ENCODE measurements around the gene SVIL.
A peak's percentile ranks its signal among the peaks of the same experiment; 100 is the strongest.
"Not testable (repeated sequence)": the region's sequence is repeated elsewhere in the genome, so short reads cannot be mapped to it uniquely, and the experiment has no call there.

SVIL gene

GRCh38 chr10:29590915-29591650, 43.7 kb downstream of the SVIL start:
- Histone ChIP-seq H3K36me3 (peaks cover 0 to 4% (median 0%) of the 10 kb centered on the region in 3 donors), H3K4me3 (no peak overlapping the region), H3K27ac (peak overlapping the region; percentile 54 to 60), H3K27me3 (no peaks in the 10 kb centered on the region), H3K4me1 (peaks cover 5 to 91% (median 43%) of the 10 kb centered on the region in 4 donors), H3K9me3 (no peaks in the 10 kb centered on the region)
- no peak for TF ChIP-seq CTCF (IDR thresholded peaks at IDR 0.05)
- DNase-seq: no peak
- intact Hi-C loops (cut with DNase I; ENCODE audit: low total_unique reads): no loop called here

- H3K36me3 ChIP-seq: no peaks in the 10 kb centered on the region
- H3K4me1 ChIP-seq: peaks cover 5 to 94% (median 55%) of the 10 kb centered on the region in 4 donors
- intact Hi-C loops (cut with DNase I; ENCODE audit: low total_unique reads): loop anchor here (10.0 kb wide), 1 partner anchor 54 kb away; no protein-coding TSS in a partner anchor
- no peaks in the 10 kb centered on the region for H3K9me3 ChIP-seq
- H3K4me3 ChIP-seq: no peak overlapping the region
- no peak for TF ChIP-seq CTCF (IDR thresholded peaks at IDR 0.05)
- H3K27me3 ChIP-seq: no peaks in the 10 kb centered on the region
- peak overlapping the region; percentile 57 to 60 for H3K27ac ChIP-seq
- no peak for DNase-seq
These were observed 45.9 kb downstream of the SVIL start for GRCh38 chr10:29588629-29589421.

- not testable (repeated sequence) for DNase-seq, H3K4me3 ChIP-seq, H3K9me3 ChIP-seq, H3K36me3 ChIP-seq, H3K27me3 ChIP-seq
- H3K27ac ChIP-seq: peak overlapping the region; percentile 60 to 69
- intact Hi-C loops (cut with DNase I; ENCODE audit: low total_unique reads): loop anchor here (10.0 kb wide), 1 partner anchor 53 kb away; no protein-coding TSS in a partner anchor
- peaks cover 5 to 94% (median 55%) of the 10 kb centered on the region in 4 donors for H3K4me1 ChIP-seq
These were observed 46.8 kb downstream of the SVIL start for GRCh38 chr10:29587750-29588628.

- H3K36me3 ChIP-seq, H3K27me3 ChIP-seq, H3K4me3 ChIP-seq, H3K9me3 ChIP-seq: not testable (repeated sequence)
- DNase-seq: peak in 1 of 2 donors; percentile 80
- intact Hi-C loops (cut with DNase I; ENCODE audit: low total_unique reads): loop anchor here (10.0 kb wide), 1 partner anchor 52 kb away; no protein-coding TSS in a partner anchor
- Histone ChIP-seq H3K4me1 (peaks cover 5 to 95% (median 53%) of the 10 kb centered on the region in 4 donors), H3K27ac (peak overlapping the region; percentile 47 to 69)
These were observed 47.5 kb downstream of the SVIL start for GRCh38 chr10:29587102-29587749.

- Histone ChIP-seq H3K4me3 (no peak overlapping the region), H3K27ac (peak overlapping the region; percentile 47 to 69), H3K36me3 (no peaks in the 10 kb centered on the region), H3K4me1 (peaks cover 5 to 95% (median 50%) of the 10 kb centered on the region in 4 donors), H3K9me3 (no peaks in the 10 kb centered on the region), H3K27me3 (no peaks in the 10 kb centered on the region)
- no peak for DNase-seq
- intact Hi-C loops (cut with DNase I; ENCODE audit: low total_unique reads): loop anchor here (10.0 kb wide), 1 partner anchor 52 kb away; no protein-coding TSS in a partner anchor
- no peak for TF ChIP-seq CTCF (IDR thresholded peaks at IDR 0.05)
These were observed 48.3 kb downstream of the SVIL start for GRCh38 chr10:29586509-29586908.
